Rectal smooth muscle tissue (tissue), 1 donor: ENCODE results near the gene SHMT2.

Experiments used
- H3K27ac ChIP-seq: one replicate; pipeline ENCODE4 v1.7.0; 2013; ENCODE audit warnings: low read depth, low read length, inconsistent platforms
- H3K27me3 ChIP-seq: one replicate; pipeline ENCODE4 v1.7.0; 2013; ENCODE audit warnings: low read length; ENCODE audit not compliant: control insufficient read depth, insufficient read depth
- H3K36me3 ChIP-seq: one replicate; pipeline ENCODE4 v1.7.0; 2013; ENCODE audit warnings: low read length; ENCODE audit not compliant: control insufficient read depth, insufficient read depth
- H3K4me1 ChIP-seq: one replicate; pipeline ENCODE4 v1.7.0; 2013; ENCODE audit warnings: low read length; ENCODE audit not compliant: control insufficient read depth, insufficient read depth
- H3K4me3 ChIP-seq: one replicate; pipeline ENCODE4 v1.7.0; 2013; ENCODE audit warnings: low read length
- H3K9ac ChIP-seq: one replicate; pipeline ENCODE4 v1.7.0; 2013; ENCODE audit warnings: low read length

The SHMT2 gene

GRCh38 chr12:57219205-57219992, 10.1 kb upstream of the SHMT2 start:
- Histone ChIP-seq H3K4me1 (no peaks in the 10 kb centered on the region), H3K27me3 (peaks cover 84% of the 10 kb centered on the region), H3K4me3 (no peak overlapping the region), H3K36me3 (no peaks in the 10 kb centered on the region), H3K9ac (no peak overlapping the region), H3K27ac (no peak overlapping the region)

GRCh38 chr12:57219993-57220754, 9.3 kb upstream of the SHMT2 start:
- H3K9ac ChIP-seq = no peak overlapping the region
- peaks cover 83% of the 10 kb centered on the region for H3K27me3 ChIP-seq
- no peak overlapping the region for H3K27ac ChIP-seq
- no peaks in the 10 kb centered on the region for H3K4me1 ChIP-seq
- H3K36me3 ChIP-seq = no peaks in the 10 kb centered on the region
- no peak overlapping the region for H3K4me3 ChIP-seq

- no peak overlapping the region for H3K27ac ChIP-seq
- no peaks in the 10 kb centered on the region for H3K4me1 ChIP-seq
- H3K27me3 ChIP-seq = peaks cover 81% of the 10 kb centered on the region
- H3K4me3 ChIP-seq = no peak overlapping the region
- no peak overlapping the region for H3K9ac ChIP-seq
- H3K36me3 ChIP-seq = no peaks in the 10 kb centered on the region
Observed at GRCh38 chr12:57220770-57221168, 8.7 kb upstream of the SHMT2 start.

GRCh38 chr12:57221169-57221917, 8.2 kb upstream of the SHMT2 start:
- no peak overlapping the region for H3K9ac ChIP-seq
- no peaks in the 10 kb centered on the region for H3K4me1 ChIP-seq
- peaks cover 81% of the 10 kb centered on the region for H3K27me3 ChIP-seq
- H3K36me3 ChIP-seq = no peaks in the 10 kb centered on the region
- H3K27ac ChIP-seq = no peak overlapping the region
- no peak overlapping the region for H3K4me3 ChIP-seq

- Histone ChIP-seq H3K4me1 (no peaks in the 10 kb centered on the region), H3K36me3 (no peaks in the 10 kb centered on the region), H3K9ac (no peak overlapping the region), H3K27ac (no peak overlapping the region), H3K4me3 (no peak overlapping the region), H3K27me3 (peaks cover 77% of the 10 kb centered on the region)
Observed at GRCh38 chr12:57222286-57223190, 7.0 kb upstream of the SHMT2 start.

GRCh38 chr12:57223191-57224165, 6.0 kb upstream of the SHMT2 start:
- Histone ChIP-seq H3K27me3 (peaks cover 68% of the 10 kb centered on the region), H3K4me1 (no peaks in the 10 kb centered on the region), H3K4me3 (no peak overlapping the region), H3K27ac (no peak overlapping the region), H3K36me3 (no peaks in the 10 kb centered on the region), H3K9ac (no peak overlapping the region)

- Histone ChIP-seq H3K4me3 (peak overlapping the region; percentile 15), H3K9ac (no peak overlapping the region), H3K27me3 (peaks cover 59% of the 10 kb centered on the region), H3K36me3 (no peaks in the 10 kb centered on the region), H3K4me1 (no peaks in the 10 kb centered on the region), H3K27ac (no peak overlapping the region)
Observed at GRCh38 chr12:57224278-57224972, 5.1 kb upstream of the SHMT2 start.

- peaks cover 53% of the 10 kb centered on the region for H3K27me3 ChIP-seq
- H3K4me3 ChIP-seq = no peak overlapping the region
- H3K4me1 ChIP-seq = no peaks in the 10 kb centered on the region
- H3K9ac ChIP-seq = no peak overlapping the region
- H3K27ac ChIP-seq = no peak overlapping the region
- H3K36me3 ChIP-seq = no peaks in the 10 kb centered on the region
Observed at GRCh38 chr12:57224973-57225679, 4.4 kb upstream of the SHMT2 start.

GRCh38 chr12:57225680-57226210, 3.8 kb upstream of the SHMT2 start:
- Histone ChIP-seq H3K9ac (no peak overlapping the region), H3K27me3 (peaks cover 50% of the 10 kb centered on the region), H3K36me3 (no peaks in the 10 kb centered on the region), H3K4me3 (no peak overlapping the region), H3K4me1 (no peaks in the 10 kb centered on the region), H3K27ac (no peak overlapping the region)
